NCI-H774 (cell line): ENCODE results near the gene TPM1.
A peak's percentile ranks its signal among the peaks of the same experiment; 100 is the strongest.

Experiments used
- DNase-seq: peaks from one replicate; lab custom pipeline; 2025; lab: John Stamatoyannopoulos, UW

TPM1 gene

GRCh38 chr15:63041402-63041973 is 1.1 kb upstream of the TPM1 start:
- DNase-seq, result no peak

GRCh38 chr15:63042877-63043334 is 359 bp downstream of the TPM1 start:
- DNase-seq, result no peak

GRCh38 chr15:63043335-63044076 is 959 bp downstream of the TPM1 start:
- DNase-seq, result no peak

GRCh38 chr15:63044077-63044644 is 1.6 kb downstream of the TPM1 start:
- DNase-seq, result no peak

- DNase-seq, result no peak
These were observed 2.3 kb downstream of the TPM1 start for GRCh38 chr15:63044645-63045464.

GRCh38 chr15:63045465-63045840 is 2.9 kb downstream of the TPM1 start:
- DNase-seq, result no peak

GRCh38 chr15:63045879-63046278 is 3.3 kb downstream of the TPM1 start:
- no peak for DNase-seq

- no peak for DNase-seq
These were observed 4.6 kb downstream of the TPM1 start for GRCh38 chr15:63046917-63047760.

- DNase-seq, result no peak
These were observed 5.2 kb downstream of the TPM1 start for GRCh38 chr15:63047792-63048114.

GRCh38 chr15:63048115-63048775 is 5.7 kb downstream of the TPM1 start:
- DNase-seq, result peak; percentile 90

GRCh38 chr15:63048776-63049665 is 6.5 kb downstream of the TPM1 start:
- peak; percentile 45 for DNase-seq

GRCh38 chr15:63049783-63050371 is 7.3 kb downstream of the TPM1 start:
- DNase-seq, result no peak

- no peak for DNase-seq
These were observed 8.2 kb downstream of the TPM1 start for GRCh38 chr15:63050731-63051155.

- no peak for DNase-seq
These were observed 8.9 kb downstream of the TPM1 start for GRCh38 chr15:63051156-63052066.

GRCh38 chr15:63052077-63052841 is 9.7 kb downstream of the TPM1 start:
- DNase-seq, result no peak

- DNase-seq, result no peak
These were observed 10.6 kb downstream of the TPM1 start for GRCh38 chr15:63052961-63053698.

GRCh38 chr15:63054281-63054683 is 11.7 kb downstream of the TPM1 start:
- no peak for DNase-seq
